ENCODE data around the gene ISG15. TPM values are rescaled to one million over a fixed set of nuclear protein-coding genes. Genes with fewer than 3 reads are reported as not detected.

Gene ISG15
- total and polyA plus RNA-seq, 9 of the 15 experiments (the other 6 are each of a cell fraction or from before 2014, with no cell fraction given): 0.40 to 58.3 (median 12.2) TPM

DNA sequence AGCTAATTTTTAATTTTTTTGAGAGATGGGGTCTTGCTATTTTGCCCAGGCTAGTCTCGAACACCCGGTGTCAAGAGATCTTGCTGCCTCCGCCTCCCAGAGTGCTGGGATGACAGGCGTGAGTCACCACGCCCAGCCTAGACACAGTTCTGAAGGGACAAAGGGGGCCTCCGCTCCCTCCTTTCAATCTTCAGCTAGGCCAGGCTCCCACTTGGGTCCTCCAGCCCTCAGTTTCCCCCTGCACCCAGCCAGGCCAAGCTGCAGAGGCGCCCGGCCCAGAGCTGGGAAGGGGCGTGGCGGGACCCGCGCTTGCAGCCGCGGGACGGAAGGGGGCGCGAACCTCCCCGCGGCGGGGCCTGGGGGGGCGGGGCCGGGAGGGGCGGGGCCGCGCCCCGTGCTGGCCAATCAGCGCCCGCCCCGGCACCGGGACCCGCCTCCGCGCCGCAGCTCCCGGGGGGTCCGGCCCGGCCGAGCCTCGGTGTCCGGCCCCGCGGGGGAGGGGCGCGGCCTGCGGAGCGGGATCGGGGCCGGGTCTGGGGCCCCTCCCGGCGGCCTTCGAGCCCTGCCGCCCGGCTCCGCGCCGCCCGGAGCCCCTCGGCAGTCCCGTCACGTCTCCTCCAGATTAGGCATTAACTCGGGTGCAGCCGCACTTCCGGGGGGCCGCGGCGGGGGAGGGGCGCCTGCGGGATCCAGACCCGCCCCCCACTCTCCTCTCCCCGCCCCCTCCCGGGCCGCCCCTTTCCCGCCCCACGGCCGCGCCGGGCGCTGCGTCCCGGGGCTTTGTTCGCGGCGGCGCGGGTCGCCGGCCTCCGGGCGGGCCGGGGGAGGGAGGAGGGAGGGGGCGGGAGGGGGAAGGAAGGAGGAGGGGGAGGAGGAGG is 6.1 kb downstream of the ISG15 start (continued):
- TF ChIP-seq ZNF212 (CRISPR knock-in tag; IDR thresholded peaks at IDR 0.05): no peak
- TF ChIP-seq, protein P1, sequence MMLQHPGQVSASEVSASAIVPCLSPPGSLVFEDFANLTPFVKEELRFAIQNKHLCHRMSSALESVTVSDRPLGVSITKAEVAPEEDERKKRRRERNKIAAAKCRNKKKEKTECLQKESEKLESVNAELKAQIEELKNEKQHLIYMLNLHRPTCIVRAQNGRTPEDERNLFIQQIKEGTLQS (IDR thresholded peaks at IDR 0.05): peak; percentile 49; the same call in 1 of the 2 replicates
- TF ChIP-seq, protein P1 (CRISPR knock-in tag; conservative IDR thresholded peaks at IDR 0.05): no peak
- peak in 1 of 2 experiments; percentile 44; a peak in 1 of 4 replicates for TF ChIP-seq NONO (IDR thresholded peaks at IDR 0.05; ENCODE audit: low read depth in 2 of 2, low read length in 1 of 2)
- TF ChIP-seq NFXL1 (CRISPR knock-in tag; IDR thresholded peaks at IDR 0.05): no peak
- TF ChIP-seq, protein P2, sequence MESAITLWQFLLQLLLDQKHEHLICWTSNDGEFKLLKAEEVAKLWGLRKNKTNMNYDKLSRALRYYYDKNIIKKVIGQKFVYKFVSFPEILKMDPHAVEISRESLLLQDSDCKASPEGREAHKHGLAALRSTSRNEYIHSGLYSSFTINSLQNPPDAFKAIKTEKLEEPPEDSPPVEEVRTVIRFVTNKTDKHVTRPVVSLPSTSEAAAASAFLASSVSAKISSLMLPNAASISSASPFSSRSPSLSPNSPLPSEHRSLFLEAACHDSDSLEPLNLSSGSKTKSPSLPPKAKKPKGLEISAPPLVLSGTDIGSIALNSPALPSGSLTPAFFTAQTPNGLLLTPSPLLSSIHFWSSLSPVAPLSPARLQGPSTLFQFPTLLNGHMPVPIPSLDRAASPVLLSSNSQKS (CRISPR knock-in tag; IDR thresholded peaks at IDR 0.05): no peak
- no peak for TF ChIP-seq NBN (IDR thresholded peaks at IDR 0.05; ENCODE audit: low read depth)
- no peak for TF ChIP-seq RBM22 (IDR thresholded peaks at IDR 0.05; ENCODE audit: low read depth, low read length, poor library complexity, severe bottlenecking)
- no peak for TF ChIP-seq KLF1 (tag; IDR thresholded peaks at IDR 0.05)
- TF ChIP-seq TBP (optimal IDR thresholded peaks at IDR 0.05; ENCODE audit: low read depth, low read length): no peak
- 0 out of 4 replicates have a peak, but pooled peaks of 1 of the 2 experiments have one; percentile 31 for TF ChIP-seq SRF (CRISPR knock-in tag; IDR thresholded peaks at IDR 0.05)
- TF ChIP-seq, protein P3, sequence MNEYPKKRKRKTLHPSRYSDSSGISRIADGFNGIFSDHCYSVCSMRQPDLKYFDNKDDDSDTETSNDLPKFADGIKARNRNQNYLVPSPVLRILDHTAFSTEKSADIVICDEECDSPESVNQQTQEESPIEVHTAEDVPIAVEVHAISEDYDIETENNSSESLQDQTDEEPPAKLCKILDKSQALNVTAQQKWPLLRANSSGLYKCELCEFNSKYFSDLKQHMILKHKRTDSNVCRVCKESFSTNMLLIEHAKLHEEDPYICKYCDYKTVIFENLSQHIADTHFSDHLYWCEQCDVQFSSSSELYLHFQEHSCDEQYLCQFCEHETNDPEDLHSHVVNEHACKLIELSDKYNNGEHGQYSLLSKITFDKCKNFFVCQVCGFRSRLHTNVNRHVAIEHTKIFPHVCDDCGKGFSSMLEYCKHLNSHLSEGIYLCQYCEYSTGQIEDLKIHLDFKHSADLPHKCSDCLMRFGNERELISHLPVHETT (CRISPR knock-in tag; conservative IDR thresholded peaks at IDR 0.05 in 1 of 2, IDR thresholded peaks at IDR 0.05 in 1 of 2): peak in 1 of 2 experiments; percentile 98; a peak in 2 of 4 replicates
- TF ChIP-seq, protein P4, sequence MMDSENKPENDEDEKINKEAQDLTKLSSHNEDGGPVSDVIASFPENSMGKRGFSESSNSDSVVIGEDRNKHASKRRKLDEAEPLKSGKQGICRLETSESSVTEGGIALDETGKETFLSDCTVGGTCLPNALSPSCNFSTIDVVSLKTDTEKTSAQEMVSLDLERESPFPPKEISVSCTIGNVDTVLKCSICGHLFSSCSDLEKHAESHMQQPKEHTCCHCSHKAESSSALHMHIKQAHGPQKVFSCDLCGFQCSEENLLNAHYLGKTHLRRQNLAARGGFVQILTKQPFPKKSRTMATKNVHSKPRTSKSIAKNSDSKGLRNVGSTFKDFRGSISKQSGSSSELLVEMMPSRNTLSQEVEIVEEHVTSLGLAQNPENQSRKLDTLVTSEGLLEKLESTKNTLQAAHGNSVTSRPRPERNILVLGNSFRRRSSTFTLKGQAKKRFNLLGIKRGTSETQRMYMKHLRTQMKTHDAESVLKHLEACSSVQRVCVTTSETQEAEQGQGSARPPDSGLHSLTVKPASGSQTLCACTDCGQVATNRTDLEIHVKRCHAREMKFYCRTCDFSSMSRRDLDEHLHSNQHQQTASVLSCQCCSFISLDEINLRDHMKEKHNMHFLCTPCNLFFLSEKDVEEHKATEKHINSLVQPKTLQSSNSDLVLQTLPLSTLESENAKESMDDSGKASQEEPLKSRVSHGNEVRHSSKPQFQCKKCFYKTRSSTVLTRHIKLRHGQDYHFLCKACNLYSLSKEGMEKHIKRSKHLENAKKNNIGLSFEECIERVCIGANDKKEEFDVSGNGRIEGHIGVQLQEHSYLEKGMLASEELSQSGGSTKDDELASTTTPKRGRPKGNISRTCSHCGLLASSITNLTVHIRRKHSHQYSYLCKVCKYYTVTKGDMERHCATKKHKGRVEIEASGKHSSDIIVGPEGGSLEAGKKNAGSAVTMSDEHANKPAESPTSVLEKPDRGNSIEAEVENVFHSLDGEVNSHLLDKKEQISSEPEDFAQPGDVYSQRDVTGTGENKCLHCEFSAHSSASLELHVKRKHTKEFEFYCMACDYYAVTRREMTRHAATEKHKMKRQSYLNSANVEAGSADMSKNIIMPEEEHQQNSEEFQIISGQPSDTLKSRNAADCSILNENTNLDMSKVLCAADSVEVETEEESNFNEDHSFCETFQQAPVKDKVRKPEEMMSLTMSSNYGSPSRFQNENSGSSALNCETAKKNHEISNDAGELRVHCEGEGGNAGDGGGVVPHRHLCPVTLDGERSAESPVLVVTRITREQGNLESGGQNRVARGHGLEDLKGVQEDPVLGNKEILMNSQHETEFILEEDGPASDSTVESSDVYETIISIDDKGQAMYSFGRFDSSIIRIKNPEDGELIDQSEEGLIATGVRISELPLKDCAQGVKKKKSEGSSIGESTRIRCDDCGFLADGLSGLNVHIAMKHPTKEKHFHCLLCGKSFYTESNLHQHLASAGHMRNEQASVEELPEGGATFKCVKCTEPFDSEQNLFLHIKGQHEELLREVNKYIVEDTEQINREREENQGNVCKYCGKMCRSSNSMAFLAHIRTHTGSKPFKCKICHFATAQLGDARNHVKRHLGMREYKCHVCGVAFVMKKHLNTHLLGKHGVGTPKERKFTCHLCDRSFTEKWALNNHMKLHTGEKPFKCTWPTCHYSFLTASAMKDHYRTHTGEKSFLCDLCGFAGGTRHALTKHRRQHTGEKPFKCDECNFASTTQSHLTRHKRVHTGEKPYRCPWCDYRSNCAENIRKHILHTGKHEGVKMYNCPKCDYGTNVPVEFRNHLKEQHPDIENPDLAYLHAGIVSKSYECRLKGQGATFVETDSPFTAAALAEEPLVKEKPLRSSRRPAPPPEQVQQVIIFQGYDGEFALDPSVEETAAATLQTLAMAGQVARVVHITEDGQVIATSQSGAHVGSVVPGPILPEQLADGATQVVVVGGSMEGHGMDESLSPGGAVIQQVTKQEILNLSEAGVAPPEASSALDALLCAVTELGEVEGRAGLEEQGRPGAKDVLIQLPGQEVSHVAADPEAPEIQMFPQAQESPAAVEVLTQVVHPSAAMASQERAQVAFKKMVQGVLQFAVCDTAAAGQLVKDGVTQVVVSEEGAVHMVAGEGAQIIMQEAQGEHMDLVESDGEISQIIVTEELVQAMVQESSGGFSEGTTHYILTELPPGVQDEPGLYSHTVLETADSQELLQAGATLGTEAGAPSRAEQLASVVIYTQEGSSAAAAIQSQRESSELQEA (IDR thresholded peaks at IDR 0.05; ENCODE audit: low read depth): no peak
